Pancreas (tissue), 10 donors: ENCODE results near the gene IQGAP1. TPM values are rescaled to one million over a fixed set of nuclear protein-coding genes. Genes with fewer than 3 reads are reported as not detected.

Experiments
- ATAC-seq, 4 donors: fragments of 200-7000 bp; cut with Tn5 transposase; one replicate each; pipeline versions ENCODE4 v1.8.0 to v1.9.1; 2020; ENCODE audit warnings: mild to moderate bottlenecking in 4 of 4, moderate library complexity in 4 of 4
- DNase-seq, 6 donors: peaks; one replicate each; pipeline ENCODE4 v3.0.0-alpha.2; 2020
- FAIRE-seq: peaks from 2 replicates; lab custom pipeline; 2012; peaks lifted over from hg19 to GRCh38; lab: Jason Lieb, UNC
- H3K27ac ChIP-seq, 4 donors: fragments of 200-600 bp; sonication (generic); 1 replicate in 3 of 4; 2 replicates in 1 of 4; pipeline versions ENCODE4 v1.5.0 to v1.8.0; 2020
- H3K27me3 ChIP-seq, 4 donors: fragments of 200-600 bp; one replicate each; pipeline ENCODE4 v1.8.0; 2021
- H3K36me3 ChIP-seq, 3 donors: fragments of 200-600 bp; sonication (generic) in 1 of 3; one replicate each; pipeline versions ENCODE4 v1.5.0 to v1.8.0; 2020 to 2021
- H3K4me1 ChIP-seq, 3 donors: fragments of 200-600 bp; one replicate each; pipeline ENCODE4 v1.8.0; 2021
- H3K4me3 ChIP-seq, 4 donors: fragments of 200-600 bp; sonication (generic) in 2 of 4; one replicate each; pipeline versions ENCODE4 v1.5.0 to v1.8.0; 2020 to 2021
- H3K9me3 ChIP-seq, 4 donors: fragments of 200-600 bp; one replicate each; pipeline ENCODE4 v1.8.0; 2021
- CTCF ChIP-seq, 4 donors: fragments of 200-600 bp; sonication (generic) in 3 of 4; IDR thresholded peaks; one replicate each; pipeline versions ENCODE4 v1.5.0 to v1.8.0; 2021; ENCODE audit warnings: antibody characterized with exemption in 4 of 4
- WGBS, 2 donors: extraction: QIAGEN DNeasy Blood & Tissue Kit; methylation state at CpG; one replicate each; pipeline ENCODE4 v1.1.7; 2013; 5-methylcytosine and 5-hydroxymethylcytosine counted together
- intact Hi-C, 3 donors: fragments of 100-400 bp; cut with DNase I; formaldehyde crosslinking; loops; one replicate each; pipeline versions ENCODE4 v1.11.1 to v1.14.2; 2022
- polyA plus RNA-seq, 2 donors: library from polyadenylated mRNA; stranded (reverse); fragments of 200-250 nt; gene quantifications; one replicate each; pipeline ENCODE4 v1.2.3, GENCODE V29; 2013
- total RNA-seq, 6 donors: library from RNA; stranded (reverse); fragmentation: NEBNext Ultra II Directional in 4 of 6; extraction: Animal tissue kit (Norgen Biotek cat#: 25700) in 4 of 6; gene quantifications; one replicate each; pipeline versions ENCODE4 v1.2.1 to v1.2.4, GENCODE V29; 2021 to 2023
- donor health status: healthy with polysubstance abuse.
- donor health status: DM: no; HTN: no; CAD: no; lungs with moderate emphysema.
- donor health status: DM: no; HTN: no; CAD: no.
- donor health status: control.
- donor health status: control.
- donor health status: Bipolar disorder and iron deficiency.
- donor health status: DM: yes; HTN: yes; CAD: no.
- donor health status: DM: no; HTN: no; CAD: no.
- donor health status: DM: no; HTN: no; CAD: no.
- donor health status: DM: yes; HTN: yes; CAD: no.

Gene IQGAP1
- total and polyA plus RNA-seq, 8 donors, result 20.6 to 103 (median 43.3) TPM

- Histone ChIP-seq H3K4me1 (peaks cover 0 to 8% (median 0%) of the 10 kb centered on the region in 3 donors), H3K27me3 (no peaks in the 10 kb centered on the region), H3K9me3 (no peaks in the 10 kb centered on the region), H3K36me3 (peaks cover 0 to 17% (median 0%) of the 10 kb centered on the region in 3 donors), H3K4me3 (no peak overlapping the region), H3K27ac (peak overlapping the region in 1 of 4 donors; percentile 17)
- TF ChIP-seq CTCF (IDR thresholded peaks at IDR 0.05), result no peak
- intact Hi-C loops, result no loop called here
- WGBS, 2 donors, result 72 to 77% methylated on average over 7 of the region's 7 CpGs
- peak in 3 of 4 donors; percentile 11 to 59 (median 16) for ATAC-seq
- DNase-seq, result no peak
- no peak for FAIRE-seq
These were observed 77.3 kb downstream of the IQGAP1 start for GRCh38 chr15:90465140-90465929.

- H3K27ac ChIP-seq, result no peak overlapping the region
- no peak for ATAC-seq
- DNase-seq, result no peak
- 75 to 91% methylated on average over 3 of the region's 3 CpGs for WGBS, 2 donors
- intact Hi-C loops, result no loop called here
- no peak overlapping the region for H3K4me3 ChIP-seq
- H3K4me1 ChIP-seq, result peaks cover 0 to 8% (median 0%) of the 10 kb centered on the region in 3 donors
- H3K9me3 ChIP-seq, result no peaks in the 10 kb centered on the region
- H3K36me3 ChIP-seq, result peaks cover 0 to 17% (median 0%) of the 10 kb centered on the region in 3 donors
- no peaks in the 10 kb centered on the region for H3K27me3 ChIP-seq
- FAIRE-seq, result no peak
- TF ChIP-seq CTCF (IDR thresholded peaks at IDR 0.05), result no peak
These were observed 78.0 kb downstream of the IQGAP1 start for GRCh38 chr15:90465930-90466567.

- WGBS, 2 donors, result 88 to 92% methylated on average over 2 of the region's 2 CpGs
- no peak for TF ChIP-seq CTCF (IDR thresholded peaks at IDR 0.05)
- no peak overlapping the region for H3K27ac ChIP-seq
- H3K36me3 ChIP-seq, result peaks cover 0 to 35% (median 13%) of the 10 kb centered on the region in 3 donors
- intact Hi-C loops, result no loop called here
- H3K27me3 ChIP-seq, result no peaks in the 10 kb centered on the region
- H3K9me3 ChIP-seq, result no peaks in the 10 kb centered on the region
- H3K4me1 ChIP-seq, result peaks cover 0 to 8% (median 0%) of the 10 kb centered on the region in 3 donors
- DNase-seq (no peak), ATAC-seq (no peak), FAIRE-seq (no peak)
- no peak overlapping the region for H3K4me3 ChIP-seq
These were observed 81.7 kb downstream of the IQGAP1 start for GRCh38 chr15:90469723-90470122.

GRCh38 chr15:90470453-90470852, 82.4 kb downstream of the IQGAP1 start:
- intact Hi-C loops, result no loop called here
- FAIRE-seq, result no peak
- peaks cover 0 to under 1% (median 0%) of the 10 kb centered on the region in 3 donors for H3K4me1 ChIP-seq
- no peak overlapping the region for H3K27ac ChIP-seq
- H3K27me3 ChIP-seq, result no peaks in the 10 kb centered on the region
- no peak overlapping the region for H3K4me3 ChIP-seq
- peaks cover 0 to 35% (median 13%) of the 10 kb centered on the region in 3 donors for H3K36me3 ChIP-seq
- 61% methylated on average over 1 of the region's 1 CpG for WGBS, 2 donors
- H3K9me3 ChIP-seq, result no peaks in the 10 kb centered on the region
- DNase-seq, result no peak
- TF ChIP-seq CTCF (IDR thresholded peaks at IDR 0.05), result no peak
- no peak for ATAC-seq
